Keratinocyte (primary cell): ENCODE results near the gene ARFGAP3. TPM values are rescaled to one million over a fixed set of nuclear protein-coding genes. Genes with fewer than 3 reads are reported as not detected.

ENCODE experiments used
- DNase-seq: peaks from one replicate; pipeline ENCODE4 v3.0.0-alpha.2; 2011; ENCODE audit warnings: low read depth, missing footprints, low spot score
- FAIRE-seq: peaks from 2 replicates; lab custom pipeline; 2011; peaks lifted over from hg19 to GRCh38; lab: Jason Lieb, UNC
- H2AFZ ChIP-seq: 2 replicates; pipeline ENCODE4 v1.6.0; 2012; ENCODE audit warnings: low read length, control low read depth, inconsistent platforms; ENCODE audit not compliant: control insufficient read depth
- H3K27ac ChIP-seq: 2 replicates; pipeline ENCODE4 v1.5.1; 2011; ENCODE audit warnings: low read length; ENCODE audit not compliant: control insufficient read depth, insufficient read depth
- H3K27me3 ChIP-seq: 3 replicates; pipeline ENCODE4 v1.6.0; 2011; ENCODE audit warnings: low read length; ENCODE audit not compliant: control insufficient read depth, insufficient read depth; ENCODE audit errors: extremely low read depth
- H3K36me3 ChIP-seq, 2 experiments: 2 replicates in 1 of 2; 3 replicates in 1 of 2; pipeline ENCODE4 v1.5.1; 2011; ENCODE audit warnings: low read length in 2 of 2, mild to moderate bottlenecking in 1 of 2; ENCODE audit not compliant: control insufficient read depth in 2 of 2, insufficient read depth in 2 of 2; ENCODE audit errors: extremely low read depth in 1 of 2
- H3K4me1 ChIP-seq: 3 replicates; pipeline ENCODE4 v1.5.1; 2011; ENCODE audit warnings: low read length; ENCODE audit not compliant: control insufficient read depth, insufficient read depth; ENCODE audit errors: extremely low read depth
- H3K4me2 ChIP-seq: 3 replicates; pipeline ENCODE4 v1.6.0; 2011; ENCODE audit warnings: low read depth, low read length; ENCODE audit not compliant: control insufficient read depth, insufficient read depth; ENCODE audit errors: extremely low read depth
- H3K4me3 ChIP-seq, 3 experiments: fragments of 200-600 bp in 1 of 3; sonication (generic) in 1 of 3; 2 replicates in 2 of 3; 3 replicates in 1 of 3; pipeline ENCODE4 v1.5.1; 2011 to 2016; ENCODE audit warnings: low read length in 3 of 3, mild to moderate bottlenecking in 3 of 3, control low read depth in 2 of 3, inconsistent platforms in 1 of 3, low read depth in 1 of 3, mixed read lengths in 1 of 3, mixed run types in 1 of 3, moderate library complexity in 1 of 3; ENCODE audit not compliant: control insufficient read depth in 2 of 3, insufficient read depth in 2 of 3; ENCODE audit errors: extremely low read depth in 1 of 3
- H3K79me2 ChIP-seq: 2 replicates; pipeline ENCODE4 v1.6.0; 2012; ENCODE audit warnings: low read length; ENCODE audit not compliant: control insufficient read depth, insufficient read depth
- H3K9ac ChIP-seq: 3 replicates; pipeline ENCODE4 v1.6.0; 2011; ENCODE audit warnings: low read length; ENCODE audit not compliant: control insufficient read depth, insufficient read depth; ENCODE audit errors: extremely low read depth
- H3K9me1 ChIP-seq: 3 replicates; pipeline ENCODE4 v1.6.0; 2011; ENCODE audit warnings: low read length; ENCODE audit not compliant: control insufficient read depth, insufficient read depth; ENCODE audit errors: extremely low read depth
- H3K9me3 ChIP-seq: 2 replicates; pipeline ENCODE4 v1.5.1; 2012; ENCODE audit warnings: low read depth, low read length; ENCODE audit not compliant: control insufficient read depth
- H4K20me1 ChIP-seq: 3 replicates; pipeline ENCODE4 v1.6.0; 2011; ENCODE audit warnings: low read length; ENCODE audit not compliant: control insufficient read depth, insufficient read depth; ENCODE audit errors: extremely low read depth
- CTCF ChIP-seq, 3 experiments: IDR thresholded peaks in 1 of 3; conservative IDR thresholded peaks in 1 of 3; optimal IDR thresholded peaks in 1 of 3; 2 replicates in 2 of 3; 3 replicates in 1 of 3; pipeline versions ENCODE3 to v1.5.1; 2011; ENCODE audit warnings: low read length in 3 of 3, mild to moderate bottlenecking in 3 of 3, moderate library complexity in 2 of 3, control low read depth in 1 of 3, inconsistent platforms in 1 of 3; ENCODE audit not compliant: insufficient read depth in 2 of 3; ENCODE audit errors: extremely low read depth in 1 of 3
- EZH2 ChIP-seq: IDR thresholded peaks from one replicate; pipeline ENCODE4 v1.6.1; 2012; ENCODE audit warnings: inconsistent platforms, mild to moderate bottlenecking, low read length, moderate library complexity
- dilution Hi-C: fragments of 300-500 bp; cut with MboI; formaldehyde crosslinking; loops from one replicate; pipeline ENCODE4 v1.7.0; 2020; ENCODE audit warnings: low sequenced_read_pairs; ENCODE audit not compliant: extremely low pct_ligation_motif_present
- polyA plus RNA-seq, 5 experiments: library from polyadenylated mRNA; depleted of rRNA in 3 of 5; stranded (reverse) in 3 of 5; stranded (forward) in 1 of 5; unstranded in 1 of 5; fragments of >200 nt; gene quantifications; 1 replicate in 1 of 5; 2 replicates in 3 of 5; 3 replicates in 1 of 5; pipeline versions ENCODE4 v1.2.1 to v1.2.3, GENCODE V29; 2011 to 2012; ENCODE audit warnings: missing spikeins in 2 of 5, low read depth in 1 of 5, low replicate concordance in 1 of 5

The ARFGAP3 gene
- polyA plus RNA-seq, 1 donor (not counting 4 experiments of a cell fraction or from before 2014, with no cell fraction given), result 28.3 TPM

GRCh38 chr22:42883121-42883520, 26.0 kb upstream of the ARFGAP3 start:
- H3K9me3 ChIP-seq, result no peaks in the 10 kb centered on the region
- H3K27me3 ChIP-seq, result no peaks in the 10 kb centered on the region
- H3K36me3 ChIP-seq, result peaks cover 35 to 55% of the 10 kb centered on the region in 2 experiments
- TF ChIP-seq CTCF (optimal IDR thresholded peaks at IDR 0.05 in 1 of 3, IDR thresholded peaks at IDR 0.05 in 1 of 3, conservative IDR thresholded peaks at IDR 0.05 in 1 of 3; ENCODE audit: extremely low read depth in 1 of 3, insufficient read depth in 2 of 3, low read length in 3 of 3), result no peak
- no peak for TF ChIP-seq EZH2
- no peaks in the 10 kb centered on the region for H3K79me2 ChIP-seq
- peaks cover 5% of the 10 kb centered on the region for H3K4me1 ChIP-seq
- dilution Hi-C loops, result no loop called here
- FAIRE-seq (no peak), DNase-seq (no peak)
- no peak overlapping the region for H3K9ac ChIP-seq
- peaks cover 2% of the 10 kb centered on the region for H4K20me1 ChIP-seq
- no peak overlapping the region for H3K4me2 ChIP-seq
- H3K4me3 ChIP-seq, result no peak overlapping the region
- no peak overlapping the region for H3K27ac ChIP-seq
- H2AFZ ChIP-seq, result no peak overlapping the region
- H3K9me1 ChIP-seq, result no peaks in the 10 kb centered on the region

- Histone ChIP-seq H3K9ac (no peak overlapping the region), H3K4me2 (no peak overlapping the region), H3K4me1 (peaks cover 5% of the 10 kb centered on the region), H3K4me3 (no peak overlapping the region), H3K27ac (no peak overlapping the region), H3K79me2 (no peaks in the 10 kb centered on the region), H3K36me3 (peaks cover 36 to 53% of the 10 kb centered on the region in 2 experiments), H2AFZ (no peak overlapping the region), H3K9me1 (no peaks in the 10 kb centered on the region), H3K27me3 (no peaks in the 10 kb centered on the region), H3K9me3 (no peaks in the 10 kb centered on the region), H4K20me1 (peaks cover 2% of the 10 kb centered on the region)
- TF ChIP-seq CTCF (optimal IDR thresholded peaks at IDR 0.05 in 1 of 3, IDR thresholded peaks at IDR 0.05 in 1 of 3, conservative IDR thresholded peaks at IDR 0.05 in 1 of 3; ENCODE audit: extremely low read depth in 1 of 3, insufficient read depth in 2 of 3, low read length in 3 of 3) (no peak), EZH2 (no peak)
- no peak for FAIRE-seq
- dilution Hi-C loops, result no loop called here
- DNase-seq, result no peak
Observed at GRCh38 chr22:42881982-42882656, 25.0 kb upstream of the ARFGAP3 start.
